GM18502 (cell line): ENCODE results near the gene C21orf58.

Source experiments
- ATAC-seq: cut with Tn5 transposase; IDR thresholded peaks from one replicate; pipeline ENCODE4 v1.9.1; 2021; ENCODE audit warnings: mild to moderate bottlenecking; ENCODE audit not compliant: unreplicated experiment, poor library complexity

Gene C21orf58

DNA sequence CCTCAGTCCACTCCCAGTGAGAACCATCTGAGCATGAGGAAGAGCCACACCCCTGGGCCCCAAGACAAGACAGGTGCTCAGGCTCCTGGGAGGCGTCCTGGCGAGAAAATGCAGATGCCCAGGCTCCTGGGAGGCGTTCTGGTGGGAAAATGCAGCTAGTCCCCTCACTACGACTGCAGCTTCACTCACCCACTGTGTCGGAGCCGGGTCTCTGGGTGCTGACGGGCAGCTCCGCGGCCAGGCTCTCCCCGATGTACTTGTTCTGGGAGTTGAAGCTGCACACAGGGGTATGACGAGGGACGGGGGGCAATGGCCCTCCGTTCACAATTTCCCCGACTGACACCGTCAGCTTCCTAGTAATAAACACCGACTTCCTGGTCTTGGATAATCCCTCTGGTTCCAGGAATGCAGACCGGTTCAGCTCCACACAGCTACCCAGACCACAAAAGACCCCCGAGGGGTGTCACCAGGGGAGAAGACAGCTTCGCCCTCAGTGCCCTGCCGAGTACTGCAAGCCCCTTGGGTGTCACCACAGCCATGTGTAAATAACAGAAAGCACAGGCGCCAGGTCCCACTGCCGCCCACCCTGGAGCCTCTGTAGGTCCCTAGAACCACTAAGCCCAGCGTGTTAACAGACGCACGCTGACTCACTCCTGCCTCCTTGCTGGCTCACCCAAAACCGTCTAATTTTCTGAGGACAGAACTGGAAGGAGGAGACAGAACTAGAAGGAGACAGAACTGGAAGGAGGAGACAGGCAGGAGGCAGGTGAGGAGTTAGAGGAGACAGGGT lies 57.7 kb downstream of the C21orf58 start:
- ATAC-seq = no peak

DNA sequence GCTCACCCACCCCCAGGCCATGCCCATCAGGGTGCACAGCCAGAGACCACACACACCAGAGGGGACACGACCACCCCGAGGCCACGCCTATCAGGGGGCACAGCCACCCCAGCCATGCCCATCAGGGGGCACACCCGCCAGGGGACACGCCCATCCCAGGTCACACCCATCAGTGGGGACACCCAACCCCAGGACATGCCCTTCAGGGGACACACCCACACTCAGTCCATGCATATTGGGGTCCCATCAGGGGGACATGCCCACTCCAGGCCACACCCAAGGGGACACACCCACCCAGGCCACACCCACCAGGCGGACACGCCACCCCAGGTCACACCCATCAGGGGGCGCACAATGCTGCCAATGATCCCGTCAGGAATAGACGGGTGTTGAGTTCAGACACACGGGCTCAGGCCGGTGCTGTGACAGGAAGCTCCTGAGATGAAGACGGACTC lies 59.0 kb downstream of the C21orf58 start:
- no peak for ATAC-seq

DNA sequence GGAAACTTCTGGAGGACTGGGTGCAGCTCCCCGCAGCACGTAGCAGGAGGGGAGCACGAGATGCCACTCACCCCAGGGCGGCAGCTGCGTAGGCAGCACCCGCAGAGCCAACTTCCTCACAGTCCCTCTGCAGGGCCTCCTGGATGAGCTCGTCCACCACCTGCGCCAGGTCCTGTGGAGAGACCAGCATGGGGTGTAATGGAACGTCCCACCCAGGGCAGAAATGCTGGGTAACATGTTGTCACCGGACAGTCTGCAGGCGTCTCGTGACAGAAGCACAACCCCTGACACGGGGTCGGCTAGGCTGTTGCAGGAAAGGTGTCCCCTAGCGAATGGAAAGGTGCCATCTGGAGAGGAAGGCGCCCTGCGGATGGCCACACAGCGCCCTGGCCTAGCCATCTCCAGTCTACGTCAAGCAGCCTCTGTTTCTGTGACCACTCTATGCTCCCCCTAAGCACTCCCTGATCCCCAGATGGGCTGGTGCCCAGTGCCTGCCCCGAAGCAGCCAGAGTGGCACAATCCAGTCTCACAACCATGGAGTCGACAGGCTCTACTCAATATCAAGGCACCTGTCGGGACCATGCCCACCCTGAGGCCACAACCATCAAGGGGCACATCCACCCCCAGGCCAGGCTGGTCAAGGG lies 59.5 kb downstream of the C21orf58 start:
- no peak for ATAC-seq

DNA sequence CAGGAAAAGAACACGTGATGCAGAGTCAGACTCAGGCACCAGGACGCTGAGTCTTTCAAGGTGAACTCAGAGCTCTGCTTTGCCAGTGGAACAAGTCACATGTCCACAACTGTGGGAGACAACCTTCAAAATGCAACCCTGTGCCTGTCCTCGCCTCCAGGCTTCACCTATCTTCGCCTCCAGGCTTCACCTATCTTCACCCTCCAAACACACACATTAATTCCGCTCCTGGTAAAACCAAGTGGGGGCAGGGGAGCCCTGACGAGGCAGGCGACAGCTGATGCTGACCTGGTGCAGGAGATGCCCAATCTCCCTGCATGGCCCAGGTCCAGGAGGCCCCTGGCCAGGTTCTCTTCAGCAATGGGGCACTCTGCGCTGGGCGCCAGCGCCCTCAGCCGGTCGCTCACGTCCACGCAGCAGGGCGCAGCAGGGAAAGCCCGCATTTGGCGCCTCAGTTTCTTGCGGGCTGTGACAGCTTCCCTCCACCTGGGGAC lies 67.1 kb downstream of the C21orf58 start:
- ATAC-seq = no peak

DNA sequence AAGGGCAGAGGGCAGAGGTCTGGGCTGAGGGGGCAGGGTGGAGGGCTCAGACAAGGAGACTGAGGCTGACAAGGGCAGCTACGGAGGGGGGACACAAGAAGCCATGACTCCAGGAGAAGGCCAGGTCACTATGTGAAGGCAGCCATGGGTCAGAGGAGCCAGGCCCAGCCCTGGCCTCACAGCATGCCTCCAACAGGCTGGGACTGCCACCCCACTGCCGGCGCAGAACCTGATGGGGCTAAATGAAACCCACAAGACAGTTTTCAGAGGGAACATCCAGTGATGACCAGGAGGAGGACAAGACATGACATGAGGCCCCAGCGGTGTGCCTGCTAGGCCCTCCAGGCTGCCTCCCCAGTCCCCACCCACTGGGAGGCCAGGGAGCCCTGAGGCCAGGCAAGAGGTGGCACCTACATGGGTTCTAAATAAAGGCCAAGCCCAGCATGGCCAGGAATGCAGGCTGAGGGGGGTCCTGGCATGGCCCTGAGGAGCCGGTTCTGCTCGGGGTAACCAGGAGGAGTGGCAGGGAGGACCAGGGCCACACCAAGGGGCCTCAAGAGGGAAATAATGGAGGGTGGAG lies 67.8 kb downstream of the C21orf58 start:
- ATAC-seq = no peak

DNA sequence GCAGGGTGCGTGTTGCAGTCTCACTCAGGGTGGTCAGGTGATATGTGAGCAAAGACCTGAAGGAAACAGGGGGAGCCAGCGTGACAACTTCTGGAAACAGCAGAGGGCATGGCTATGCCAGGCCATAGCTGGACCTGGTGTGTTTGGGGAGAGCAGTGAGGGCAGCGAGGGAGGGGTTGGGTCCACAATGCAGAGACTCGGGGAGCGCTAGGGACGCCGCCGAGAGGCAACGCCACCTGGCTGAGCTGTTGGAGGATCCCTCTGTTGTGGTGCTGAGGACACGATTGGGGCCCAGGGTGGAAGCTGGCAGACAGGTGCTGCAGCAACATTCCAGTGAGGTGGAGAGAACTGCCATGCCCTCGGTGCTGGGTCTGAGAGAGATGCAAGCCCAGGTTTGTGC lies 68.5 kb downstream of the C21orf58 start:
- ATAC-seq = no peak

DNA sequence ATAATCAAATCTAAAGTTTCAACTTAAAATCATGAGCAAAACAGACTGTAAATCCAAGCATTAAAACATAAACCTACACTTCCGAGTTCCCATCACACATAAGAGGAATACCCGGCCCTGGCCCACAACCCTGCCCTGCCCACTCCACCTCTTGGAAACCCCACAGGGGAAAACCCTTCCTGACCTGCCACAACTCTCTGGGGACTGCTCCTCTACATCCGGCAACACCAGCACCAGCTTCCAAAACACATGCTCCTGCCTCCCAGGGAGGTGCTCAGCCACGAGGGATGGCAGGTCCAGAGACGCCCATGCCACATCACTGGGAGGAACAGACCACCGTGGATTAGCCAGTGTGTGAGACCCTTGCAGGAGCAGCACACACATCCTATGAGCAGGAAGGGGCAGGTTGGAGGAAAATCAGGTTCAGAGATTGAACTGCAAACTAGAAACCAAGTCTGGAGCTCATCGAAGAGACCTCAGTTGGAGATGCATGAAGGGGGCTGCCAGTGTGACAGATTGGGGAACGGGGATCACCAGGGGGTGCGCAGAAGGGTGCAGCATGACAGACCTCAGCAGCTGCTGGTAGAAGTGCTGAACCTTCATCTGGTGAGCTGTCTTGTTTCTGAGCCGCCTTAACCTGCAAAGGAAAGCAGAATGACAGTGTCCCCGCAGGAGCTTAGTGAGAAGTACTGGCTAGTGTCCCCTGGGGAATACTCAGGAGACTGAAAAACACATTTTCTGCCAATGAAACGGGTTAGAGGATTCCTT lies 69.3 kb downstream of the C21orf58 start:
- ATAC-seq = peak; percentile 48

DNA sequence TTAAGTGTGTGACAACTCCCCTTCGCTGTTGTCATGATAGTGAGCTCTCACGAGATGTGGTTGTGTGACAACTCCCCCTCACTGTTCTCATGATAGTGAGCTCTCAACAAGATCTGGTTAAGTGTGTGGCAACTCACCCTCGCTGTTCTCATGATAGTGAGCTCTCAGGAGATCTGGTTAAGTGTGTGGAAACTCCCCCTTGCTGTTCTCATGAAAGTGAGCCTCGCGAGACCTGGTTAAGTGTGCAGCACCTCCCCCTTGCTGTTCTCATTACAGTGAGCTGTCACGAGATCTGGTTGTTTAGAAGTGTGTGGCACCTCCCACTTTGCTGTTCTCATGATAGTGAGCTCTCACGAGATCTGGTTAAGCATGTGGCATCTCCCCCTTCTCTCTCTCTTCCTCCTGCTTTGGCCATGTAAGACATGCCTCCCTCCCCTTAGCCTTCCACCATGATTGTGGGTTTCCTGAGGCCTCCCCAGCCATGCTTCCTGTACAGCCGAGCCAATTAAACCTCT lies 70.0 kb downstream of the C21orf58 start:
- peak; percentile 65 for ATAC-seq

DNA sequence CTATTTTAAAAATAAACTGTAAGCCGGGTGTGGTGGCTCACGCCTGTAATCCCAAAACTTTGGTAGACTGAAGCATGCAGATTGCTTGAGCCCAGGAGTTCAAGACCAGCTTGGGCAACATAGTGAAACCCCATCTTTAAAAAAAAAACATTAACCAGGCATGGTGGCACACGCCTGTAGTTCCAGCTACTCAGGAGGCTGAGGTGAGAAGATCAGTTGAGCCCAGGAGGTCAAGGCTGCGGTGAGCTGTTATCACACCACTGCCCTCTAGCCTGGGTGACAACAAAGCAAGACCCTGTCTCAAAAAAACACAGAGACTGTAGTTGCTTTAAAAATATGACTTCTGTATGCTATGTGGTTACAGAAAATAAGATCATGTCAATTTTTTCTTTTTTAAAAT lies 70.8 kb downstream of the C21orf58 start:
- ATAC-seq = no peak
